BE2C (cell line): Measurements from ENCODE around the gene DVL1.

Source experiments
- DNase-seq: peaks from one replicate; pipeline ENCODE4 v3.0.0-alpha.2; 2020
- H3K27me3 ChIP-seq: fragments of 250-450 bp; sonication (Bioruptor Pico); 2 replicates; pipeline ENCODE4 v1.5.1; 2020; ENCODE audit warnings: mild to moderate bottlenecking
- H3K36me3 ChIP-seq: fragments of 250-450 bp; sonication (Bioruptor Pico); 2 replicates; pipeline ENCODE4 v1.5.1; 2020; ENCODE audit warnings: mild to moderate bottlenecking
- H3K4me1 ChIP-seq: fragments of 250-450 bp; sonication (Bioruptor Pico); 2 replicates; pipeline ENCODE4 v1.5.1; 2020
- H3K4me3 ChIP-seq: 2 replicates; pipeline ENCODE4 v1.5.1; 2011; ENCODE audit warnings: low read depth, low read length
- H3K9me3 ChIP-seq: fragments of 250-450 bp; sonication (Bioruptor Pico); 2 replicates; pipeline ENCODE4 v1.5.1; 2020
- CTCF ChIP-seq: IDR thresholded peaks from 2 replicates; pipeline ENCODE4 v1.5.1; 2012; ENCODE audit warnings: mild to moderate bottlenecking, low read depth, low read length

The DVL1 gene

GRCh38 chr1:1314678-1315335, 34.4 kb downstream of the DVL1 start:
- Histone ChIP-seq H3K36me3 (peaks cover 82% of the 10 kb centered on the region), H3K4me3 (no peak overlapping the region), H3K4me1 (no peaks in the 10 kb centered on the region), H3K9me3 (no peaks in the 10 kb centered on the region), H3K27me3 (no peaks in the 10 kb centered on the region)
- no peak for DNase-seq
- TF ChIP-seq CTCF: no peak

DNA sequence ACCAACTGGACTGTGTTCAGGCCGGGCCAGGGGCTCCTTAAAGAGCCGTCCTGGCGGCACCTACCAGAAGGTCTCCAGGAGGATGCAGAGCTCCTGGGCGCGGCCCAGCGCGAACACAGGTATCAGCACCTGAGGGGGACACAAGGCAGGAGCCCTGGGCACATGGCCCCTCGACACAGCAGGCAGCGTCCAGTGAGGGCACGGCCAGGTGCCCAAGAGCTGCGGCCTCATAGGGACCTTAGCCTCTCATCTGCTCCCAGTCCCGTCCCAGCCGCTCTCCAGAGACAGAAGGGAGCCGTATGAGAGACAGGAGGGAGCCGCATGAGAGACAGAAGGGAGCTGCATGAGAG, 35.0 kb downstream of the DVL1 start:
- Histone ChIP-seq H3K36me3 (peaks cover 81% of the 10 kb centered on the region), H3K9me3 (no peaks in the 10 kb centered on the region)
- no peak for TF ChIP-seq CTCF

DNA sequence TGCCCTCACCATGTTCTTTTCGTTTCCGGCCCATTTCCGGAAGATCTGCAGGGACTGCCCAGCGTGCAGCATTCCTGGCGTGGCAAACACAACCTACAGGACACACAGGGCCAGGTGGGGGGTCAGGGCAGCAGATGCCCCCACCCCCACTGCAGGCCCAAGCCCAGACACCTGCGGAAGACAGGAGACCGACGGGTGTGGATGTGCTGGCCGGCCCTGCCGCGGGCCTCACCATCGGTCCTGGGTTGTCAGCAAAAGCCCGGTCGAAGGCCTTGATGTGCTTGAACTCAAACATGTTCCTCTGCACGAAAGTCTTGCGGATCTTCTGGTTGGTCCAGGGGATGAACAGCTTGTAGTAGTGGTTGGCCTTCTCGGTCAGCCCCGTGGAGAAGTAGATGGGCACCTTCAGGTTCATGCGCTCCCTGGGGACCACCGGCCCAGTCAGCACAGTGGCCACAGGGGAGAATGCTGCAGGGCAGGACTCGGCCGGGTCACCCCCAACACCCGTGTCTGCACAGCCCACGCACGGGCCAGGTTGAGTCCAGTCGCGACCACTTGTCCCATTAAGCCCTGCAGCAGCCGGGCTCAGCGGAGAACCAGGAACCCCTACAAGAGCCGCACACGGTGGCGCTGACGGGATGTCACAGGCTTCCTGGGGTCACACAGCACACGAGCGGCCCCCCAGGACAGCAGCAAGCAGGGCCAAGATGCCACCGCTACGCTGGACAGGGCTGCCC, 35.5 kb downstream of the DVL1 start:
- Histone ChIP-seq H3K36me3 (peaks cover 75% of the 10 kb centered on the region), H3K4me1 (no peaks in the 10 kb centered on the region), H3K9me3 (no peaks in the 10 kb centered on the region), H3K4me3 (no peak overlapping the region), H3K27me3 (no peaks in the 10 kb centered on the region)
- DNase-seq: no peak
- no peak for TF ChIP-seq CTCF

More for the DNA sequence above, 35.0 kb downstream of the DVL1 start:
- Histone ChIP-seq H3K4me3 (no peak overlapping the region), H3K4me1 (no peaks in the 10 kb centered on the region), H3K27me3 (no peaks in the 10 kb centered on the region)
- DNase-seq: no peak

DNA sequence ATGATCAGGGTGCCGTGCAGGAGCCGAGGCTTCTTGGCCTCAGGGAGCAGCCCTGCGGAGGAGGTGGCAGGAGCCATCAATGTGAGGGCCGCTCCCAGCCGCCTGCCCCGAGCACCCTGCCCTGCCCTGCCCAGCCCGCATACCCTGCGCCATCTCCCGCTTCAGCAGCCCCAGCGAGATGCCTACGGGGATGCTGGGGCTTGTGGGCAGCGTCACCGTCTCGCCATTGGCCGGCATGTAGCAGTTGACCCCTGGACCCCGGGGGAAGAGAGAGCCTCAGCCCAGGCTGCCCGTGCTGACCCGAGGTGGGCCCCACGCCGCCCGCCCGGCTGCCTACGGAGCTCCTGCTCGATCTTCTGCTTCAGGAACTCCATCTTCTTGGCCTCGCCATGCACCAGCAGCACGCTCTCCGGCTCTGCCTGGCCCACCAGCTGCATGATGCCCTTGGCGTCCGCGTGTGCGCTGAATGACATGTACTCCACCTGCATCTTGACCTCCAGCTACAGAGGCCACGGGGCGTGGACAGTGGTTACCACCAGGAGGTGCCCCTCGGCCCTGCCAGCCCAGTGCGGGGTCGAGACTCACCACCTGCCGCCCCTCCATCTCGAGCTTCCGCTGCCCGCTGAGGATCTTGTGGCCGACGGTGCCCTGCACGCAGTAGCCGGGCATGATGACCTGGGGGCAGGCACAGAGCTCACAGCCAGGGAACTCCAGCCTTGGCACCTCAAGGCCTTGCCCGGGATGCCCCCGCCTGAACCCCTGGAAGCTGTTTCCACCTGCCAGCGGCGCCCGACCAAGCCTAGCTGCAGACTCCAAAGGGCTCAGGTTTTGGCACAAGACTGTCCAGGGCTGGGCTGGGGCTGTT, 36.5 kb downstream of the DVL1 start:
- no peaks in the 10 kb centered on the region for H3K27me3 ChIP-seq
- DNase-seq: no peak
- no peak overlapping the region for H3K4me3 ChIP-seq
- TF ChIP-seq CTCF: no peak
- H3K4me1 ChIP-seq: no peaks in the 10 kb centered on the region
- H3K9me3 ChIP-seq: no peaks in the 10 kb centered on the region
- peaks cover 68% of the 10 kb centered on the region for H3K36me3 ChIP-seq

GRCh38 chr1:1311107-1312104, 37.8 kb downstream of the DVL1 start:
- Histone ChIP-seq H3K4me3 (no peak overlapping the region), H3K9me3 (no peaks in the 10 kb centered on the region), H3K4me1 (no peaks in the 10 kb centered on the region), H3K27me3 (no peaks in the 10 kb centered on the region), H3K36me3 (peaks cover 66% of the 10 kb centered on the region)
- no peak for TF ChIP-seq CTCF
- DNase-seq: no peak
